ENCODE results near the gene UBE3C. TPM values are rescaled to one million over a fixed set of nuclear protein-coding genes. Genes with fewer than 3 reads are reported as not detected.
A peak's percentile ranks its signal among the peaks of the same experiment; 100 is the strongest.

Gene UBE3C
- total and polyA plus RNA-seq, 8 donors: 13.5 to 162 (median 64.8) TPM

DNA sequence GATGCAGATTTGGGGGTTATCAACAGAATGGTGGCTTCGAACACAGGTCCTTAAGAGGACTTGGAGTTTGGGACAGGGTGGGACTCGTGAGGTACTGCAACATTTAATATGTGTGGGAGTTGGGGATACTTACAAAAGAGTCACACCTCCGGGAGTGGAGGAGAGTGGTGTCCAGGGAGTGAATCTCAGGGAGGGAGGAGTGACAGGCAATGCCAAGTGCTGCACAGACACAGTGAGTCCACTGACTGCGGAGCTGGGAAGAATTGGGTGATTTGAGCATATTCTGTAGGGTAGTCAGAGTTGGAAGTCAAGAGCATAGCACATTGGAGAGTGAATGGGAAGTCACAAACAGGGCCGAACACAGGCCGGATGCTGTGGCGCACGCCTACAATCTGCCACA lies 5.1 kb downstream of the UBE3C start:
- no peak for DNase-seq
- no peak overlapping the region for H3K4me3 ChIP-seq
- peaks cover 19 to 66% (median 40%) of the 10 kb centered on the region in 4 donors for H3K4me1 ChIP-seq
- intact Hi-C loops (cut with DNase I; ENCODE audit: low total_unique reads): no loop called here
- H3K27ac ChIP-seq: no peak overlapping the region
- TF ChIP-seq, protein P1, sequence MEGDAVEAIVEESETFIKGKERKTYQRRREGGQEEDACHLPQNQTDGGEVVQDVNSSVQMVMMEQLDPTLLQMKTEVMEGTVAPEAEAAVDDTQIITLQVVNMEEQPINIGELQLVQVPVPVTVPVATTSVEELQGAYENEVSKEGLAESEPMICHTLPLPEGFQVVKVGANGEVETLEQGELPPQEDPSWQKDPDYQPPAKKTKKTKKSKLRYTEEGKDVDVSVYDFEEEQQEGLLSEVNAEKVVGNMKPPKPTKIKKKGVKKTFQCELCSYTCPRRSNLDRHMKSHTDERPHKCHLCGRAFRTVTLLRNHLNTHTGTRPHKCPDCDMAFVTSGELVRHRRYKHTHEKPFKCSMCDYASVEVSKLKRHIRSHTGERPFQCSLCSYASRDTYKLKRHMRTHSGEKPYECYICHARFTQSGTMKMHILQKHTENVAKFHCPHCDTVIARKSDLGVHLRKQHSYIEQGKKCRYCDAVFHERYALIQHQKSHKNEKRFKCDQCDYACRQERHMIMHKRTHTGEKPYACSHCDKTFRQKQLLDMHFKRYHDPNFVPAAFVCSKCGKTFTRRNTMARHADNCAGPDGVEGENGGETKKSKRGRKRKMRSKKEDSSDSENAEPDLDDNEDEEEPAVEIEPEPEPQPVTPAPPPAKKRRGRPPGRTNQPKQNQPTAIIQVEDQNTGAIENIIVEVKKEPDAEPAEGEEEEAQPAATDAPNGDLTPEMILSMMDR (IDR thresholded peaks at IDR 0.05): no peak
- TF ChIP-seq EP300 (IDR thresholded peaks at IDR 0.05) (no peak), POLR2AphosphoS5 (IDR thresholded peaks at IDR 0.05) (no peak), POLR2A (IDR thresholded peaks at IDR 0.05) (no peak)
- H3K27me3 ChIP-seq: no peaks in the 10 kb centered on the region
- H3K36me3 ChIP-seq: peaks cover 0 to 39% (median 24%) of the 10 kb centered on the region in 4 donors
- 84 to 92% (median 90%) methylated on average over 8 of the region's 8 CpGs for WGBS, 5 donors
- no peaks in the 10 kb centered on the region for H3K9me3 ChIP-seq

DNA sequence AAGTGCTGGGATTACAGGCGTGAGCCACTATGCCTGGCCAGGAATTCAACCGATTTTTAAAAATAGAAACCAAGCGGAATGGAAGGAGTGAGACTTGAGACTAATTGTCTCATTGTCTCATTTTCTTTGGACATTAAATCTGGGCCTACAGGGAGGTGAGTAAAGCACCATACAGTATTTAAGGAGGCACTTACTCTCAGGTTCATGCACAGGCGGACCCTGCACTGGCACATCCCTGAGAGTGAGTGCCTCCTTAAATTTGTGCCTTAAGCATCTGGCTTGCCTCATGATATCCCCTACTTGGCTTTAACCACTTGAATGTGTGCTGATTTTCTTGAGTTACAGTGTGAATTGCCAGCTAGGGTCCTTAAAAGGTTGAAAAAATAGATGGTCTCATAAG lies 10.6 kb downstream of the UBE3C start:
- Histone ChIP-seq H3K9me3 (no peaks in the 10 kb centered on the region), H3K27ac (no peak overlapping the region), H3K4me3 (no peak overlapping the region), H3K4me1 (peaks cover 7 to 67% (median 35%) of the 10 kb centered on the region in 4 donors), H3K36me3 (peaks cover 0 to 8% (median 2%) of the 10 kb centered on the region in 4 donors), H3K27me3 (no peaks in the 10 kb centered on the region)
- WGBS, 5 donors: 83 to 96% (median 94%) methylated on average over 4 of the region's 4 CpGs
- intact Hi-C loops (cut with DNase I; ENCODE audit: low total_unique reads): no loop called here
- no peak for DNase-seq
- TF ChIP-seq EP300 (IDR thresholded peaks at IDR 0.05) (no peak), POLR2AphosphoS5 (IDR thresholded peaks at IDR 0.05) (no peak), POLR2A (IDR thresholded peaks at IDR 0.05) (no peak)
- TF ChIP-seq, protein P1 (IDR thresholded peaks at IDR 0.05): no peak

DNA sequence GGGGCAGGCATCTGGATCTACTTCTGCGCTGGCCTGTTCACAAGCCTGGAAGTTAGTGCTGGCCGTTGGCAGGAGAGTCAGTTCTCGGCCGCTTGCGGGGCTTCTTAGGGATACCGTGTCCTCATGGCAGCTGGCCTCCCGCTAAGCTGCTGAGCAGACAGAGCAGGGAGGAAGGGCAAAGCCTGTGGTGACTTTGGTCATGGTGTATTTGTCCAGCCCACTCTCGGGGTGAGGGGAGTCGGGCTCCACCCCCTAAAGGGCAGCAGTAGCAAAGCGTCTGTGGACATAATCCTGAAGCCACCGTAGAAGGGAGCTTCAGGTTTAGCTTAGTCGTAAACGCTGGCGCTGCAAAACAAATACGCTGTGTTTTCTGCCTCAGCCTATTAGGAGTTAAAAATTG lies 12.2 kb downstream of the UBE3C start:
- Histone ChIP-seq H3K27ac (no peak overlapping the region), H3K9me3 (no peaks in the 10 kb centered on the region), H3K36me3 (peaks cover 0 to 8% (median 0%) of the 10 kb centered on the region in 4 donors), H3K4me3 (no peak overlapping the region), H3K27me3 (no peaks in the 10 kb centered on the region), H3K4me1 (peaks cover 14 to 73% (median 34%) of the 10 kb centered on the region in 4 donors)
- peak in 1 of 2 donors; percentile 65 for DNase-seq
- 39 to 57% (median 55%) methylated on average over 15 of the region's 15 CpGs for WGBS, 5 donors
- no peak for TF ChIP-seq POLR2AphosphoS5 (IDR thresholded peaks at IDR 0.05)
- TF ChIP-seq, protein P1 (IDR thresholded peaks at IDR 0.05): no peak
- no peak for TF ChIP-seq EP300 (IDR thresholded peaks at IDR 0.05)
- TF ChIP-seq POLR2A (IDR thresholded peaks at IDR 0.05): no peak
- intact Hi-C loops (cut with DNase I; ENCODE audit: low total_unique reads): no loop called here

DNA sequence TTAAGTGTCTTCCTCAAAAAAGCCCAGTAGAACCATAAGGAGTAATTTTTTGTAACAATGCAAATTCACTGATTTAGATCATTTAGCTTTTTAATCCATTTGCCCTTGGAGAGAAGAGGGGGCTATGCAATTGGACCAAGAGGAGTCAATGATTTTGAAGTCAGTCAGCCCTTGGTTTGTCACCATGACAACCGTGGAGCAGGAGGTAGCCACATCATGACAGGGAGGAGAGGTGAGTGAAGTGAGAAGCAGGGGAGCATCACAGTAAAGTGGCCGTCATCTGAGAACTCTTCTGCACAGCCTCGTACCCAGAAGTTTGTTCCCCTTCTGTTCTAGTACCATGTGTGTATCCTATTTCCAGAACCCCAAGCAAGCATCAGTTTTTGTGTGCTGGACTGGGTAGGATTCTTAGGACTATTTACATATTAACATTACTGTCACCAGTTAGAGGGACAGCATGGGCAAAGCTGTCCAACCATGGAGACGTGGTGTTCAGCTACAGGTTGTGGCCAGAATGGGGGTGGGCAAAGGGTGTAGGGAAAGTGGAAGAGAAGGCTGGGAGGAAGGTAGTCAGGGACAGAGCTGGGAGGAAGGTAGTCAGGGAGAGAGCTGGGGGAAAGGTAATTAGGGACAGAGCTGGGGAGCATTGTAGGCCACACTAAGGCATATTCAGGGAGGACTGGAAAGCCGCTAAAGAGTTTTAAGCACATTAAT lies 13.1 kb downstream of the UBE3C start:
- H3K36me3 ChIP-seq: peaks cover 0 to 1% (median 0%) of the 10 kb centered on the region in 4 donors
- intact Hi-C loops (cut with DNase I; ENCODE audit: low total_unique reads): no loop called here
- DNase-seq: peak in 1 of 2 donors; percentile 43
- H3K9me3 ChIP-seq: no peaks in the 10 kb centered on the region
- peaks cover 14 to 79% (median 37%) of the 10 kb centered on the region in 4 donors for H3K4me1 ChIP-seq
- H3K4me3 ChIP-seq: no peak overlapping the region
- no peak overlapping the region for H3K27ac ChIP-seq
- no peaks in the 10 kb centered on the region for H3K27me3 ChIP-seq
- WGBS, 5 donors: 82 to 94% (median 89%) methylated on average over 5 of the region's 5 CpGs
- no peak for TF ChIP-seq POLR2A (IDR thresholded peaks at IDR 0.05)
- no peak for TF ChIP-seq POLR2AphosphoS5 (IDR thresholded peaks at IDR 0.05)
- TF ChIP-seq, protein P1 (IDR thresholded peaks at IDR 0.05): no peak
